GM06990 (cell line): Measurements from ENCODE around the gene EML1.

Source experiments
- DNase-seq: peaks from one replicate; pipeline ENCODE4 v3.0.0-alpha.2; 2011; ENCODE audit not compliant: insufficient read length; ENCODE audit errors: extremely low read depth
- H3K27me3 ChIP-seq: replicated peaks from 2 replicates; pipeline ENCODE4 v1.6.0; 2011; ENCODE audit warnings: low read length; ENCODE audit not compliant: control insufficient read depth, insufficient read depth
- H3K36me3 ChIP-seq: 2 replicates; pipeline ENCODE4 v1.5.1; 2011; ENCODE audit warnings: low read length; ENCODE audit not compliant: control insufficient read depth, insufficient read depth
- H3K4me3 ChIP-seq: replicated peaks from 2 replicates; pipeline ENCODE4 v1.5.1; 2011; ENCODE audit warnings: low read depth, mild to moderate bottlenecking, control low read depth, low read length
- TF ChIP-seq, protein P1 (sequence below): IDR thresholded peaks from 2 replicates; pipeline ENCODE4 v1.5.1; 2011; ENCODE audit warnings: low read length, control low read depth, mild to moderate bottlenecking, inconsistent platforms; ENCODE audit not compliant: insufficient read depth, poor library complexity, severe bottlenecking

EML1 gene

DNA sequence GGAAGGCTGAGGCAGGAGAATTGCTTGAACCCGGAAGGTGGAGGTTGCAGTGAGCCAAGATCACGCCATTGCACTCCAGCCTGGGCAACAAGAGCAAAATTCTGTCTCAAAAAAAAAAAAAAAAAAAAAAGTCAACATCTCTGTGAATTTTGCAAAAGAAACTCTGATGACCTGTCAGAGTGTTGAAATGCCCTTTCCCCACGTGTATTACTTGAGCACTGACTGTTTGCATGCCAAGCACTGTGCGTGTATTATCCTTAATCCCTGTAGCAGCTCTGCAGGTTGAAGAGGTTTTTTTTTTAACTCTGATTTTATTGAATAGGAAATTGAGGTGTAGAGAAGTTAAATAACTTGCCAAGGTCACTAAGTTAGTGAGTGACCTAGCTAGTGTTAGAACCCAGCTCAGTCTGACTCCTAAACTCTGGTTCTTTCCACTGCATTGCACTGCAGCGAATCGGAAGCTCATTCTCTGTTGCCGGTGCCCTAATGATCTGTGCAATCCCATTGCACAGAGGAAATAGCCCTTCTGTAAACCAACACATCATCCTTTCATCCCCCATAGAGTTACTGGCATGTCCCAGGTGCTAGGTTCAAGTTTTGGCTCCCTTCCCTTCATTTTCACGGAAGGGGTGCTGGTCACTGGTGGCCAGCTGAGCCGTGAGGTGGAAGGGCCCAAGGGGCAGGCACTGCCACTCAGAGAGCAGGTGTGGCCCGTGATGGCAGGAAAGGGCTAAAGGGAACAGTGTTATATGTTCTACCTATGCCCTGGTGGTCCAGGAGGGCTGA, 122.3 kb downstream of the EML1 start:
- Histone ChIP-seq H3K27me3 (peaks cover 2% of the 10 kb centered on the region), H3K36me3 (no peaks in the 10 kb centered on the region), H3K4me3 (no peak overlapping the region)
- no peak for DNase-seq
- TF ChIP-seq, protein P1, sequence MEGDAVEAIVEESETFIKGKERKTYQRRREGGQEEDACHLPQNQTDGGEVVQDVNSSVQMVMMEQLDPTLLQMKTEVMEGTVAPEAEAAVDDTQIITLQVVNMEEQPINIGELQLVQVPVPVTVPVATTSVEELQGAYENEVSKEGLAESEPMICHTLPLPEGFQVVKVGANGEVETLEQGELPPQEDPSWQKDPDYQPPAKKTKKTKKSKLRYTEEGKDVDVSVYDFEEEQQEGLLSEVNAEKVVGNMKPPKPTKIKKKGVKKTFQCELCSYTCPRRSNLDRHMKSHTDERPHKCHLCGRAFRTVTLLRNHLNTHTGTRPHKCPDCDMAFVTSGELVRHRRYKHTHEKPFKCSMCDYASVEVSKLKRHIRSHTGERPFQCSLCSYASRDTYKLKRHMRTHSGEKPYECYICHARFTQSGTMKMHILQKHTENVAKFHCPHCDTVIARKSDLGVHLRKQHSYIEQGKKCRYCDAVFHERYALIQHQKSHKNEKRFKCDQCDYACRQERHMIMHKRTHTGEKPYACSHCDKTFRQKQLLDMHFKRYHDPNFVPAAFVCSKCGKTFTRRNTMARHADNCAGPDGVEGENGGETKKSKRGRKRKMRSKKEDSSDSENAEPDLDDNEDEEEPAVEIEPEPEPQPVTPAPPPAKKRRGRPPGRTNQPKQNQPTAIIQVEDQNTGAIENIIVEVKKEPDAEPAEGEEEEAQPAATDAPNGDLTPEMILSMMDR: no peak

DNA sequence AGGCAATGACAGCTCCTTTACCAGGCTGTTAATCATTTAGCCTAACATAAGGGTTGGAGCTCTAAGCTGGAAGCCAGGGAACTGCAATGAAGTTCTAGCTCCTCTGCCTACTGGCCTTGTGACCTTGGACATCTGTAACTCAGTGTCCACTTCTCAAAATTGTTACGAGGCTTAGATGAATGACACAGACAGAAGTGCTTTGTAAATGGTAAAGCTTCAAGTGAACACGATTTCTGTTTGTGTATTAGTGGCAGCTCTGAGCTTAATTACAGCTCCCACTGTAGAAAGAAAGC, 122.8 kb downstream of the EML1 start:
- Histone ChIP-seq H3K4me3 (no peak overlapping the region), H3K36me3 (no peaks in the 10 kb centered on the region), H3K27me3 (peaks cover 2% of the 10 kb centered on the region)
- TF ChIP-seq, protein P1: no peak
- no peak for DNase-seq

DNA sequence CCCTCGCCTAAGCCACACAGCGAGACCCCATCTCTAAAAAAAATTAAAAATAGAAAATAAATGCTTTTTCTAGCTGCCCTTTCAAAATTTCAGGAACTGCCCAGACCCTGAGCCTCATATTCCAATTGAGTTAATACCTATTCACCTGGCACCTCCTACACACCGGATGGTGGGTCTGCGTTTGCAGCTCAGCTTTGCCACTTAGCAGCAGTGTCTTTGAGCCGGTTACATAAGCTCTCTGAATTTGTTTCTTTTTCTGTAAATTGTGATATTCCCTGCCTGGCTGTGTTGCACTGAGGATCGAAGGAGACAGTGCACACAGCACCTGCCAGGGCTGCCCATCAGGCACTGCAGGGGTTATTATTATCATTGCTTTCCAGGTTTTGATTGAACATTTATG, 125.6 kb downstream of the EML1 start:
- TF ChIP-seq, protein P1: no peak
- Histone ChIP-seq H3K36me3 (no peaks in the 10 kb centered on the region), H3K27me3 (peaks cover 2% of the 10 kb centered on the region), H3K4me3 (no peak overlapping the region)
- DNase-seq: no peak

DNA sequence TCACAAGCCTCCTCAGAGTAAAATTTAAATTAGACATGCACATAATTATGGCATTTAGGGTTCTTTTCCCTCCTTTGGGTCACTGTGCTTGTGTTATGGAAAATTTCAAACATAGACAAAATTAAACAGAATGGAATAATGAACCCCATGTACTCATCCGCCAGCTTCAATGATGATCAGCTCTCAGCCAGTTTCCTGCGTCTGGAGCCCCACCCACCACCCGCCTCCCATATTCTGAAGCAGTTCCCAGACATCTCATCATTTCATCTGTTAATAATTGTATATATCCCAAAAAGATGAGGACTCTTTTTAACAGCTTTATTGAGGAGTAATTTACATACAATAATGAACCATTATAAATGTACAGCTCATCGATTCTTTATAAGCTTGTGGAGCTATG, 128.2 kb downstream of the EML1 start:
- no peak for DNase-seq
- Histone ChIP-seq H3K36me3 (no peaks in the 10 kb centered on the region), H3K27me3 (peaks cover 2% of the 10 kb centered on the region), H3K4me3 (no peak overlapping the region)
- TF ChIP-seq, protein P1: no peak

DNA sequence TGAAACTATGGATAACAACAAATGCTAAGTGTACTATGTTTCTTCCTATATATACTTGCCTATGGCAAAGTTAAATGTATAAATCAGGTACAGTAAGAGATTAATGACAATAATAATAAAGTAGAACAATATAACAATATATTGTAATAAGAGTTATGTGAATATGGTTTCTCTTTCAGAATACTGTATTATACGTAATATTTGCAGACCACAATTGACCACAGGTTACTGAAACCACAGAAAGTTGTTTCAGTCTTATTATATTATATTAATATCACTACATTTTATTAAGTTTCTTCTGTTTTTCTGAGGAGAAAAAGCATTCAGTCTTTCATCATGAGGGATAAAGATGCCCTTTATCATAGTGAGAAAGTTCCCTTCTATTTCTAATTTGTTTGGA, 131.2 kb downstream of the EML1 start:
- Histone ChIP-seq H3K27me3 (peaks cover 2% of the 10 kb centered on the region), H3K36me3 (no peaks in the 10 kb centered on the region), H3K4me3 (no peak overlapping the region)
- TF ChIP-seq, protein P1: no peak
- no peak for DNase-seq

DNA sequence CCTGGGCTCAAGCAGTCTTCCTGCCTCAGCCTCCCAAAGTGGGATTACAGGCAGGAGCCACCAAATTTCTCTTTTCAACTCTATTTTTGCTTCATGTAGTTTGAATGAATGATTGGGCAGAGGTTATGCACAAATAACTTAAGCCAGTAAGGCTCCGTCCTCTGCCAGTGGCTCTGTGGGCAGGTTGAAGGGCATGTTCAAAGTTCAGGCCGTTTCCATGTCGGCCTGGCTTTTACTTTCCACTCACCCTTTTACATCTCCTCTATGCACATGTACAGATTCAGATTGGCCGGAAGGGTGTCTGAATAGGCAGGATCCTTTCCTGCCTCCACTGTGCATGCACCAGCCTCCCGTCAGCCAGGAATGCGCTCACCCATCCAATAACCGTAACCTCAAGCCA, 132.3 kb downstream of the EML1 start:
- DNase-seq: no peak
- no peaks in the 10 kb centered on the region for H3K36me3 ChIP-seq
- H3K27me3 ChIP-seq: no peaks in the 10 kb centered on the region
- no peak overlapping the region for H3K4me3 ChIP-seq
- TF ChIP-seq, protein P1: no peak
